ENCODE measurements around the gene TENT4B.

The TENT4B gene

DNA sequence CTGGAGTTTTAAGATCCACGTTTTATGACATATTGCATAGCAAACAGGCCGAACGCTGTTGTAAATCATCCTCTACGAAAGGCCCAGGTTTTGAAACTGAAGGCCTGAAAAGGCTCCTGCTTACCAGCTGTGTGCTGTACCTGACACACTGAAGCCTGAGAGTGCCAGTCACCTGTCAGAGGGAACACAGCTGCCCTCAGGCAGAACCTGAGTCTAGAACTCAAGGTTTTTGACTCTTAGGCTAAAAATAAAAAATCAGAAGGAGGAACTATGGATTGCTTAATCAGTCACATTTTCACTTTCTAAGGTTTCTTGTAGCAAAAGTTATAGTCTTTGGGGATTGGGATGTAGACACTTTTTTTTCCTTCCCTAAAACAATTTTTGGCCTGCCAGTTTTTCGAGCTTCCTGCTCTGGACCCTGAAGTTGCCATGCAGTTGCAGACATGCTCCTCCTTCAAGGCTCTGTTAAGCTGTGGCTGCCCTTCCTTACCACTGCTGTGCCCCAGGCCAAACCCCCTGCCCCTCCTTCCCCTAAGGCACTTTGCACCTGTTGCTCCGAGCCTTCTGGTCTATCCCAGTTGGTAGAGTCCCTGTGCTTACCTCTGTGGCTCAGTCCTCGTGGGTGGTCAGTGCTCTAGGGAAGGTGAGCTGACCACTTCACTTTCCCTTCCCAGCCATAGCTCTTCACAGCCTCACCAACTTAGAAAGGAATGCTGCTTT is 56.6 kb downstream of the TENT4B start:
- Histone ChIP-seq H3K4me1 (ENCODE audit: insufficient read depth, low read length) (peaks cover 16% of the 10 kb centered on the region), H3K9me3 (ENCODE audit: low read length) (no peaks in the 10 kb centered on the region), H2AFZ (ENCODE audit: low read depth, low read length) (no peak overlapping the region), H3K36me3 (ENCODE audit: insufficient read depth, low read length) (peaks cover 10% of the 10 kb centered on the region), H3K27me3 (ENCODE audit: insufficient read depth, low read length) (no peaks in the 10 kb centered on the region), H3K4me3 (ENCODE audit: low read length) (no peak overlapping the region)

GRCh38 chr16:50210266-50211038 is 57.3 kb downstream of the TENT4B start:
- Histone ChIP-seq H3K4me3 (ENCODE audit: low read length) (no peak overlapping the region), H2AFZ (ENCODE audit: low read depth, low read length) (no peak overlapping the region), H3K36me3 (ENCODE audit: insufficient read depth, low read length) (peaks cover 15% of the 10 kb centered on the region), H3K9me3 (ENCODE audit: low read length) (no peaks in the 10 kb centered on the region), H3K27me3 (ENCODE audit: insufficient read depth, low read length) (no peaks in the 10 kb centered on the region), H3K4me1 (ENCODE audit: insufficient read depth, low read length) (peaks cover 16% of the 10 kb centered on the region)

DNA sequence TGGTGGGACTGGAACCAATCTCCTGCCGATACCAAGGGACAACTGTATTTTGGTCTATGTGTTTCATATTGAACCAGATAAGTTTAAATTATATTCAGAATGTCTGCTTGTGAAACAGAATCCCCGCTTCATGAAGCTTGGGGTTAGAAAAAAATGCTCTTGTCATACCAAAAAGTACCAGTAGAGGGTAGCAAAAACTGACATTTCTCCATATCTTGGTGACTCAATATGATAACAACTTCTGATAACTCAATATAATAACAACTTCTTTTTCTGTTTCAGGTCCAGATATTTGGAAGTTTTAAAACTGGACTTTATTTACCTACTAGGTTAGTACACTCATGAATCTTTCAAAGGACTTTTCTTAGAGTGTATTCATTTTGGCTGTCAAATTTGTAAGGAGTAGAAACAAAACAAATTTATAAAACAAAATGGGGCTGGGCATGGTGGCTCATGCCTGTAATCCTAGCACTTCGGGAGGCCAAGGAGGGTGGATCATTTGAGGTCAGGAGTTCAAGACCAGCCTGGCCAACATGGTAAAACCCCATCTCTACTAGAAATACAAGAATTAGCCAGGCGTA is 60.9 kb downstream of the TENT4B start:
- Histone ChIP-seq H3K9me3 (ENCODE audit: low read length) (no peaks in the 10 kb centered on the region), H2AFZ (ENCODE audit: low read depth, low read length) (no peak overlapping the region), H3K27me3 (ENCODE audit: insufficient read depth, low read length) (no peaks in the 10 kb centered on the region), H3K4me1 (ENCODE audit: insufficient read depth, low read length) (peaks cover 5% of the 10 kb centered on the region), H3K36me3 (ENCODE audit: insufficient read depth, low read length) (peaks cover 38% of the 10 kb centered on the region), H3K4me3 (ENCODE audit: low read length) (no peak overlapping the region)

DNA sequence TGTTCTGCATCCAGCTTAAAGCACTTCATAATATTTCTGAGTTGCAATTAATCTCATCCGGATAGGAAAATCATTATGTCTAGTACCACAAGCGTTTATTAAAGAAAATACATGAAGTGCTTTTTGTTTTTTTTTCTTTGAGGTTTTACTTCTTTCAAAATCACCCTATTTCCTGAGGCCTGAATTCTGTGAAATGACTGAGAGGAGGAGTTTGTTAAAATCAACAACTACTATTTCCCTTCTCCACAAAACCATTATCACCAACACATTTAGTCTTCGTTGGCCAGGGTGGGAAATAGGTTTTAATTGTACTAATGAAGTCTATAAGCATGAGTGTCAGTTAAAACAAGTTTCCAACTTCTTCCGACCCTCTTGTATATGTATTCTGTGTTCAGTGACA is 62.6 kb downstream of the TENT4B start:
- Histone ChIP-seq H2AFZ (ENCODE audit: low read depth, low read length) (no peak overlapping the region), H3K4me1 (ENCODE audit: insufficient read depth, low read length) (no peaks in the 10 kb centered on the region), H3K36me3 (ENCODE audit: insufficient read depth, low read length) (peaks cover 38% of the 10 kb centered on the region), H3K27me3 (ENCODE audit: insufficient read depth, low read length) (no peaks in the 10 kb centered on the region), H3K4me3 (ENCODE audit: low read length) (no peak overlapping the region), H3K9me3 (ENCODE audit: low read length) (no peaks in the 10 kb centered on the region)

- H3K4me3 ChIP-seq (ENCODE audit: low read length), result no peak overlapping the region
- no peak overlapping the region for H2AFZ ChIP-seq (ENCODE audit: low read depth, low read length)
- no peaks in the 10 kb centered on the region for H3K27me3 ChIP-seq (ENCODE audit: insufficient read depth, low read length)
- peaks cover 41% of the 10 kb centered on the region for H3K36me3 ChIP-seq (ENCODE audit: insufficient read depth, low read length)
- H3K9me3 ChIP-seq (ENCODE audit: low read length), result no peaks in the 10 kb centered on the region
- no peaks in the 10 kb centered on the region for H3K4me1 ChIP-seq (ENCODE audit: insufficient read depth, low read length)
Measured at GRCh38 chr16:50216231-50216630, 63.1 kb downstream of the TENT4B start.

GRCh38 chr16:50219402-50219975 is 66.4 kb downstream of the TENT4B start:
- peaks cover 44% of the 10 kb centered on the region for H3K36me3 ChIP-seq (ENCODE audit: insufficient read depth, low read length)
- no peaks in the 10 kb centered on the region for H3K9me3 ChIP-seq (ENCODE audit: low read length)
- H2AFZ ChIP-seq (ENCODE audit: low read depth, low read length), result no peak overlapping the region
- H3K4me1 ChIP-seq (ENCODE audit: insufficient read depth, low read length), result no peaks in the 10 kb centered on the region
- no peak overlapping the region for H3K4me3 ChIP-seq (ENCODE audit: low read length)
- no peaks in the 10 kb centered on the region for H3K27me3 ChIP-seq (ENCODE audit: insufficient read depth, low read length)

- Histone ChIP-seq H3K4me1 (ENCODE audit: insufficient read depth, low read length) (no peaks in the 10 kb centered on the region), H3K27me3 (ENCODE audit: insufficient read depth, low read length) (no peaks in the 10 kb centered on the region), H2AFZ (ENCODE audit: low read depth, low read length) (no peak overlapping the region), H3K36me3 (ENCODE audit: insufficient read depth, low read length) (peaks cover 36% of the 10 kb centered on the region), H3K4me3 (ENCODE audit: low read length) (no peak overlapping the region), H3K9me3 (ENCODE audit: low read length) (no peaks in the 10 kb centered on the region)
Measured at GRCh38 chr16:50224286-50224685, 71.2 kb downstream of the TENT4B start.

DNA sequence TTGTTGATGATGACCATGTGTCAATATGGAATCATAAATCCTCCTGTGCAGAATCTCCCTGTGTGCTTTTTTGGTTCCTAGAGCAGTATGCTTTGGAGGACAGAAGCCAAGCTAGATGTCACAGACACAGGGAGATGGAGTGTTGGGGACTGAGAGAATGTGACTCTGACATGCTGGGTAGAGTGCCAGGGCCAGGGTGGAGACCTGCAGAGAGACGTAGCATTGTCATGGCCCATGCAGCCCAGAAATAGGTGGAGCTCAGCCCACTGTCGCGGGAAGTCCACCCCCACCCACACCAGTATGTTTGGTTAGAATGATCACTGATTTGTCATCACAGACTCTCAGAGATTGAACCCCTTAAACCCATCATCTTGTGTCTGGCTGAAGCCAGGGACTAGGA is 74.0 kb downstream of the TENT4B start:
- Histone ChIP-seq H3K4me1 (ENCODE audit: insufficient read depth, low read length) (no peaks in the 10 kb centered on the region), H3K4me3 (ENCODE audit: low read length) (no peak overlapping the region), H3K27me3 (ENCODE audit: insufficient read depth, low read length) (no peaks in the 10 kb centered on the region), H3K36me3 (ENCODE audit: insufficient read depth, low read length) (peaks cover 32% of the 10 kb centered on the region), H3K9me3 (ENCODE audit: low read length) (no peaks in the 10 kb centered on the region), H2AFZ (ENCODE audit: low read depth, low read length) (no peak overlapping the region)

- H3K4me3 ChIP-seq (ENCODE audit: low read length), result no peak overlapping the region
- no peaks in the 10 kb centered on the region for H3K9me3 ChIP-seq (ENCODE audit: low read length)
- no peaks in the 10 kb centered on the region for H3K4me1 ChIP-seq (ENCODE audit: insufficient read depth, low read length)
- no peak overlapping the region for H2AFZ ChIP-seq (ENCODE audit: low read depth, low read length)
- H3K27me3 ChIP-seq (ENCODE audit: insufficient read depth, low read length), result no peaks in the 10 kb centered on the region
- H3K36me3 ChIP-seq (ENCODE audit: insufficient read depth, low read length), result peaks cover 30% of the 10 kb centered on the region
Measured at GRCh38 chr16:50227665-50228064, 74.6 kb downstream of the TENT4B start.

DNA sequence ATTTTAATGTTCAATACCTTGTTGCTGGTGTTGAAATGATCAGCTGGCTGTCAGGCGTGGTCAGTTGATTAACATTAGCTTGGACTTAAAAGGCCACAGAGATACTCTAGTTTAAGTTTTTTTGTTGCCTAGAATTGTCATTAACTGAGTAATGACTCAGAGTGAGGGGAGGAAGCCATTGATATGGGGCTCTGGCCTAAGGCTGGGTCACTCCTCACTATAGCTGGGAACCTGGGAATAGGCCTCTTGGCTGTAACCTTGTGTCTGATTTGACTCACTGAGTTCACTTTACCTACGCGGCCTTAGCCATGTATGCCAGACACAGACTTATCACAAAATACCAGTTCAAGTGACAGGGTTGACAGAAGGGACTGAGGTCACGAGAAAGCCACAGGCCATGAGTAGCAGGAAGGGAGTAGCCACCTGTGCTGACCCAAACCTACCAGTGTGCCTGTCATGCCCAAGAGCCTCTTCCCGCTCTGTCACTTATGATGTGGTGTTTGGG is 75.3 kb downstream of the TENT4B start:
- no peaks in the 10 kb centered on the region for H3K4me1 ChIP-seq (ENCODE audit: insufficient read depth, low read length)
- peaks cover 30% of the 10 kb centered on the region for H3K36me3 ChIP-seq (ENCODE audit: insufficient read depth, low read length)

GRCh38 chr16:50229149-50229726 is 76.1 kb downstream of the TENT4B start:
- no peaks in the 10 kb centered on the region for H3K9me3 ChIP-seq (ENCODE audit: low read length)
- H3K36me3 ChIP-seq (ENCODE audit: insufficient read depth, low read length), result peaks cover 27% of the 10 kb centered on the region
- H2AFZ ChIP-seq (ENCODE audit: low read depth, low read length), result no peak overlapping the region
- no peaks in the 10 kb centered on the region for H3K4me1 ChIP-seq (ENCODE audit: insufficient read depth, low read length)
- H3K27me3 ChIP-seq (ENCODE audit: insufficient read depth, low read length), result no peaks in the 10 kb centered on the region
- H3K4me3 ChIP-seq (ENCODE audit: low read length), result no peak overlapping the region

More for the DNA sequence above, 75.3 kb downstream of the TENT4B start:
- no peaks in the 10 kb centered on the region for H3K9me3 ChIP-seq (ENCODE audit: low read length)
- H3K4me3 ChIP-seq (ENCODE audit: low read length), result no peak overlapping the region
- H3K27me3 ChIP-seq (ENCODE audit: insufficient read depth, low read length), result no peaks in the 10 kb centered on the region
- H2AFZ ChIP-seq (ENCODE audit: low read depth, low read length), result no peak overlapping the region

DNA sequence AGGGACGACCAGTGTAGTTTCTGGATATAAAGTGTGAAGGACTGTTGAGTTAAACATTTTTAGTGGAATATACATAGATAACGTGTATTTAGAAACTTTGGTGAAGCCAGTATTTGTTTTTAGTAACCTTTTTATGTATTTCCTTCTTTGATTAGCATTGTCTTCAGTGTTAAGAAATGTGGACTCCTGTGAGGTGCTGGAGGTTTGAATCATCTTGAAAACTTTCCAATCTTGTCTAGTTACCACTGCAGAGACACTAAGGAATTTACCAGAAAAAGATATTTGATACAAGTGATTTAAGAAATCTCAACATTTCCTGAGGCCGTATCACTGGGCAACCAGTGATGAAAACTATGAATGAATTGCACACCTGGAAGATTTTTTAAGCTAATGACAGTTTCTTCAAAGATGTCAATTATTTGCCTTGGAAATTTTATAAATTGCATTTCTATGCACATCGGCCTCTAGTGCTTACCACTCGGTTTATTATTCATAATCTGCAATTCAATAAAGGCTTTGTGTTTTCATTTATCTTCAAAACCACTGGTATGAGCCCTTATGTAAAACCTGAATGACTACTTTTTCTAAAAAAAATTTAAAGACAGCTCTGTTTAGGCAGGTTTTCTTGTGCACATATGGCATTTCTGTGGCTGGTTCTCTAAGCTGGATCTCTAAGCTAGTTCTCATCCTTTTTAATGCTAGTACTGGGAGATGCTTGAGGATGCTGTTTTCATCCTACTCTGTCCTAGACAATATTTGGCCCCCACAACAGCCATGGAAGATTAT is 81.9 kb downstream of the TENT4B start:
- Histone ChIP-seq H2AFZ (ENCODE audit: low read depth, low read length) (no peak overlapping the region), H3K36me3 (ENCODE audit: insufficient read depth, low read length) (no peaks in the 10 kb centered on the region), H3K4me1 (ENCODE audit: insufficient read depth, low read length) (no peaks in the 10 kb centered on the region), H3K9me3 (ENCODE audit: low read length) (no peaks in the 10 kb centered on the region), H3K27me3 (ENCODE audit: insufficient read depth, low read length) (no peaks in the 10 kb centered on the region), H3K4me3 (ENCODE audit: low read length) (no peak overlapping the region)
